ENCODE measurements around the gene GNPAT.

The GNPAT gene

DNA sequence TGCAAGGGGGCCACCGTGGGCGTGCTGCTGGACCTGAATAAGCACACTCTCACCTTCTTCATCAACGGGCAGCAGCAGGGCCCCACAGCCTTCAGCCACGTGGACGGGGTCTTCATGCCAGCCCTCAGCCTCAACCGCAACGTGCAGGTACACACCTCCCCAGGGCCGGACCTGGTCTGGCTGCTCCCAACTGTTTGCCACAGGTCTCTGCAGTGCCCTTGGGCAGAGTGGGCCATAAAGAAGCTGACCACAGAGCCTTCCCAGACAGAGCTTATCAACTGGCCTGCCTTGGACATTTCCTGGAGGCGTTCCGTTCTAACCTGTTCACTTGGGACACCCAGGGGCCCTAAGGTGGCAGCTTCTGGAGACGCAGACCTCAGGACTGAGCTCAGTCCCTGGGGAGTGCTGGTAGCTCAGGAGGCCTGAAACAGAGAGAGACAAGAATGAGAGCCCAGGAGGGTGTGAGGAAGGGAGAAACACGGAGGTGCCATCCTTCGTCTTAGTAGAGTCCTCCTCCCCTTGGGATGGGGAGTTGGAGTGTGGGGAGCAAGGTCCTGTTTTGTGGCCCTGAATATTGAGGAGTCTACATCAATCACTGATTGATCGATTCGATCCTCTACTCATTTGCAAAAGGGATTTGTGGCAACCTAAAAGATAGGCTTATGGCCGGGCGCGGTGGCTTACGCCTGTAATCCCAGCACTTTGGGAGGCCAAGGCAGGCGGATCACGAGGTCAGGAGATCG is 27.0 kb upstream of the GNPAT start:
- no peak for DNase-seq

DNA sequence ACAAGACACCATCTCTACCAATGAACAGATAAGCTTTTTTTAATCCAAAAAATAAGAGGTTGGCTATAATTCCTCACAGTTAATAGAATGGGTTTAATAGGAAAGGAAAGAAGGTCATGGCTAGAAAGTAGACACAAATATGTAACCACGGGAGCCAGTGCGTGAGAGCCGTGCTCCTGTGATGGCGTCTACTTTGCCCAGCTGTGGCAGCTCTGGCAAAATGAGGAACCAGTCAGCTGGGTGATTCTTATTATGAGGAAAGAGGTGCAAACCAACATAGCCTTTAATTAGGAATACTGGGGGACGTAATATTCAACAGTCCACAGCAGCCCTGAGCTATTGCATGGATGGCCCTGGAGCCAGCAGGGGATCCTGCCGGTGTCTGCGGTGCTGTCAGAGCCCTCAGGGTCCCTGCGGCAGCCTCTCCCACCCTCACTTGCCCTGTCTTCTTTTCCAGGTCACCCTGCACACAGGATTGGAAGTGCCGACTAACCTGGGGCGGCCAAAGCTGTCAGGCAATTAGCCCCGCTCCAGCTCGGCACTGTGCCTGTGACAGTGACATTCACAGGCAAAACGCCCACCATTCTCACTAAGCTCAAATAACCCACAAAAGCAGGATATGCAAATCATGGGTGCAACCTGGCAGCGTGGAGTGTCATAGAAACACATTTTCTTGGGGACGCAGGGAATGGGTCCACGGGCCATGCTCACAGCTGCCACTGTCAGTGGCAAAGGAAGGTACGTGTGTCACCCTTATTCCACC is 25.9 kb upstream of the GNPAT start:
- peak in 1 of 2 experiments; percentile 11 for DNase-seq

DNA sequence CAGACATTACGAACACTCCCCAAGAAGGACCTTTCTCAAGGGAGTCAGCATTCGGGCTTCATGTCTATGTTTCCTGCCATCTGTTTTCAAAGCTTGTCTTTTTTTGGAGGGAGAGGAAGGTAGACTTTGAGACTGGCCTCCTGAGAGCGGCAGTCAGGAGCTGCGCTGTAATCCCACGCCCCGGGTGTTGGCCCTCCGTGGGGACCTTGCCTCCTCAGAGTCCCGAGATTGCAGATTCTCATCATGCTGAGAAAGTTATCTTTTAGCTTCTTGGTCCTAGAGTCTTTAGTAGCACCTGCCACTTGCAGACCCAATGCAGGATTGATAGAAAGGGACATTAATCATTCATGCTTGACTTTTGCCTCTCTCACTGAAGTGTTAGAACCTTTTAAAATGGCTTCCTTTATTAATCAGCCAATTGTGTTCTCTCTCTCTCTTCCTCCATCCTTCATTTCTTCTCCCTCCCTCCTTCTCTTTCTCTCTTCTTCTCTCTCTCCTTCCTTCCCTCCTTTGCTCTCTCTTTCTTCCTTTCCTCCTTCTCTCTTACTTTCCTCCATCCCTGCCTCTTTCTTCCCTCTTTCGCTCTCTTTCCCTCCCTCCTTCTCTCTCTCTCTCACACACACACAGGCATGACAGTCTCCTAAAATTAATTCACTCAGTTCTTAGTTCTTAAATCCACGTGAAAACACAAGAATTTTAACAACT is 25.2 kb upstream of the GNPAT start:
- DNase-seq, result peak in 1 of 2 experiments; percentile 11

DNA sequence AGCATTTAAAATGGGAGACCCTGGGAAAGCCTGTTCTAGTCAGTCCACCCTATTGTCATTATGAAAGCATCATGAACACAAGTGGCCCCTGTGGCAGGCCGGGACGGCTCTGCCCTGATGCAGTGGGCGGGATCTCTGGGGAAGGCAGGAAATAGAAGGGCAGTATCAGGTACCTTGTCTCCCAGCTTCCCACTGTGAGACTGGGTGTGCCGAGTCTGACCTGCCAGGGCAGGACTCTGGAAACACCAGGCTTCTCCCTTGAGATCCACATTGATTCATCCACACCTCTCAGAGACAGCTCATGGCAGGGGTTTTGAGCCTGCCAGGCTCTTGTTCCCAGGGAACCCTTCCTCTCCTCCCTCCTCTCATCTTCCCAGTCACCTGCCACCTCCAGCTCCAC is 24.5 kb upstream of the GNPAT start:
- DNase-seq, result no peak

DNA sequence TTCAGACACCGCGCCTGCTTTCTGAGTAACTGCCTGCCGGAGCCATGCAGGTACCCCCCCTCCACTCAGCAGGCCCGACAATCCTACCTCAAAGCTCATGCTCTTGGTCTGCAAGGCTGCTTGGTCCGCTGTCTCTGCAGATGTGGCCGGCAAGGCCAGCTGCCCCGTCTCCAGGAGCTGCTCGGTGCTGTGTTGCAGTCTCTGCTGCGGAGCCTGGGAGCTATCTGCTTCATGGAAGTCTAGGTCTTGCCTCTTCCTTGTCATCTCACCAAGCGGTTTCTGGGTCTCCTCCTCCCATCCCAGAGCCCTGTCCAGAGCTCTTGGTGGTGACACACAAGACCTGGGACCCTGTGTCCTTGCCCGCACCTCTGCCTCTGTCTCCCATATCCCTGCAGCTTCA is 24.0 kb upstream of the GNPAT start:
- DNase-seq, result no peak

DNA sequence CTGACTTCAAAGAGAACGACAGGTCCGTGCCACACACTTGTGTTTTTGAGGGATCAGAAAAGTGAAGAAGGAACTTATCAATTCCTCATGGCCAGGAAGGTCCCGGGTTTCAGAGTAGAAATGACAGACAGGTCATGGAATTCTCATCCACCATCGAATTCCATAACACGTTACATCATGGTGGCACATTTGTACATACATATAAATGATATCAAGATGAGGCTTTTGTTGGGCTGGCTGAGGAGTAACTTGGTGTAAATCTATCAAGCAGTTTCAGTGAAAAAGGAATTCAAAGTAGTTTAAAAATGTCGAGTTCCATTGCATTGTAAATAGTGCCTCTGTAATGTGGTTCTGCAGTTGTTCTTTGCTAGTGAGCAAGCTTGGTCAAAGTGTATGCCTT is 22.9 kb upstream of the GNPAT start:
- DNase-seq, result no peak

DNA sequence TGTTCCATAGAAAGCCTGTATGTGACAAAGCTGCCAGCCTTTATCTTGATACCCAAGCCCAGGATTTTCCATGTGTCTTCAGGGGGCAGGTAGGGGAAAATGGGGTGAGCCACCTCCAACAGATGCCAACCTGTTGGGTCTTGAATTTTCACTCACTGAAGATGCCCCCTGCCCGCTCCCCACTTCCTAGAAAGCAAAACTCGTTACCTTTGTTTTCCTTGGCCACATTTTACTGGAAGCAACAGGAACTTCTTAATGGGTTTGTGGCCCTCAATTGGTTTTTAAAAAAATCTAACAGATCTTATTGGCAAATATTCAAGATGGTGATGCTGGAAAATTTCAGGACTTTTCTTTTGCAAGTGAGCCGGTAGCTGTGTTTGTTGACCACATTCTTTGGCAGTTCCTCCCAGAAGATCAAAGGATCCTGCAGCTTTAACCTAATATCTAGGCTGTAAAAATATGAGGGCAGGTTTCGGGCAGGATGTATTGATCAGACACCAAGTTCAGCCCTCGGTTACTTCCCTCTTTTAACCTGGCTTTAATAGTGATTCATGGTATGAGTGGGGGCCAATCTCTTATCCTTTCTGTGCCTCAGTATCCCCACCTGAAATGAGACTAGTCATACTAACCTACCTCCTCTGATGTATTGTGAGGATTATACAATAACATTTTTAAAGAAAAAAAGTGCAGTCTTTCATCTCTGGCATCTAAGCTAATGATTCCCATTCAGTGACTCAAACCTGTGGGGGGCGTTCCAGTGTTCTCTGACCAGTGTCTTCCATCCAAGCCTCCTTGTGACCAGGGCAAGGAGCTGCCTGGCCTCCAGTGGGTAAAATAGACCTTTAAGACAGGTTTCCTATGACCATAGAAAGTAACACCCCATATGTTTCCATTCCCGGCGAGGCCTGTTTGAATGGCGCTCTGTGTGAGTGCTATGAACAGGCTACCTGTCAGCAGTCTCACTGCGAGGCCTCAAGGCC is 21.3 kb upstream of the GNPAT start:
- DNase-seq, result no peak

DNA sequence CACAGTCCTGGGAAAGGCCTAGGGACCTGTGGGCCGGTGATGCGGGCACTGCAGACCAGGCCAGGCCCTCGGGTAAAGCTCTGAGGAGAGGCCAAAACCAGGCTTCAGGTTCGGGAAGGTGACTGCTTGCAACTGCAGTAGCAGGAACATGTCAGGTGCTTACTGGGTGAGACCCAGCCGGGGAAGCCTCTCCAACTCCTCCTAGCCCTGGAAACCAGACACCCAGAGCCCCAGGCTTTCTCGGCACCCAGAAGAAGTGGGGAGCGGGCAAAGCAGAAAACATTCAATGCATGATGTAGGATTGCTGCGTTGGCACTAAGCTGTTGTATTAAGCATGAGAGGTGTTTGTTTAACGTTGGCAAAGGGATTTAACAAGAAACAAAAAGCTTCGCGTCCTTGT is 20.2 kb upstream of the GNPAT start:
- DNase-seq, result no peak

DNA sequence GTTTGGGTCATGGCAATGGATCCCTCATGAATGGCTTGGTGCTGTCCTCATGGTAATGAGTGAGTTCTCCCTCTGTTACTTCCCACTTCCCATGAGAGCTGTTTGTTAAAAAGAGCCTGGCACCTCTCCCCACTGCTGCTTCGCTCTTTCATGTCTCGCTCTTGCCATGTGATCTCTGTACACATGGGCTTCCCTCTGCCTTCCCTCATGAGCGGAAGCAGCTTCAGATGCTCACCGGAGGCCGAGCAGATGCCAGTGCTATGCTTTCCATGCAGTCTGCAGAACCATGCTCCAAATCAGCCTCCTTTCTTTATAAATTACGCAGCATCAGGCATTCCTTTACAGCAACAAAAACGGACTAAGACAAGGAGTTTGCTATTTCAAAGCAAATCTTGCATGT is 14.9 kb upstream of the GNPAT start:
- no peak for DNase-seq

DNA sequence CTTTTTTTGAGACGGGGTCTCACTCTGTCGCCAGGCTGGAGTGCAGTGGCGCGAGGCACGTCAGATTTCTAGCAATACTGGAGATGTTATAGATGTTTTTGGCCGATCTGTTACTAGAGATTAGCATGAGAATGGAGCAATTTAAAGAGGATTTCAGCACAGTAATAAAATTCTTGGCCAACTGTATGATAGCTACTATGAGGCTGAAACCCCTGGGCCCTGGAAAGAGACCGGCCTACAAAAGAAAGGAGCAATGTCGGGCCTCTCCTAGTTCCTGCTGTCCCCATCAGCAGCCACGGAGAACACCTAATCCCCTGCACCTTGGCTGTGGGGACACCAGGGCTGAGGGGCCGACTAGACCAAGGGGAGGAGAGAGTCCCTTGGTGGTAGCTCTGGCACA is 9.5 kb upstream of the GNPAT start:
- no peak for DNase-seq

DNA sequence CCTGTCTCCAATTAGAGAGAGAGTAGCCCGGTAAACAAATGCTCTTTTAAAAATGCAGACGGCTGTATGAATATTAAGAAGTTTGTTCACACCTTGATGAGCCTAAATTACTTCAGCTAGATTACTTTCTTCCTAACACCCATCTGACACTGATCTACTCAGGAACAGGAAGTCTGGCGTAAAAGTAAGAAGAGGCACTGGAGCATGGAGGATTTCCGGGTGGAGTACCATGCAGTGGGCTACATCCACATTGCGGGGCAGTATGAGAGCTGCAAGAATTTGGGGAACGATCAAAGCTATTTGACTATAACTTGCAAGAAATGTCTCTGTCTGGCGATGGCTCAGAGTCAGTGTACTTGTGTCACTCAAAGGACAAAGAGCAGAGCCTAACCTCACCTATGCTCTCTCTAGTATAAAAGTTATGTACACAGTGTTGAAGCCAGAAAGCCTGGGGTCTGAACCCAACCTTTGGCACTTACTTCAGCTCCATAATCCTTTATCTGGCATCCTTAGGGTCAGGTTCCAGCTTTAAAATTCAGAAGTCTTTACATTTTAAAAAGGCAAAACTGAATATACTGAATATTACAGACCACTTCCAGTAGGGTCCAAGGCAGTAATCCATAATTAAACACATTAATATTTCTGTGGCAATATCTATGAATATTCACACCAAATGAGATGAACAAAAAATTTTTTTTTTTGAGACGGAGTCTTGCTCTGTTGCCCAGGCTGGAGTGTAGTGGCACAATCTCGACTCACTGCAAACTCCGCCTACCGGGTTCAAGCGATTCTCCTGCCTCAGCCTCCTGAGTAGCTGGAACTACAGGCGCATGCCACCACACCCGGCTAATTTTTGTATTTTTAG is 7.9 kb upstream of the GNPAT start:
- DNase-seq, result no peak

DNA sequence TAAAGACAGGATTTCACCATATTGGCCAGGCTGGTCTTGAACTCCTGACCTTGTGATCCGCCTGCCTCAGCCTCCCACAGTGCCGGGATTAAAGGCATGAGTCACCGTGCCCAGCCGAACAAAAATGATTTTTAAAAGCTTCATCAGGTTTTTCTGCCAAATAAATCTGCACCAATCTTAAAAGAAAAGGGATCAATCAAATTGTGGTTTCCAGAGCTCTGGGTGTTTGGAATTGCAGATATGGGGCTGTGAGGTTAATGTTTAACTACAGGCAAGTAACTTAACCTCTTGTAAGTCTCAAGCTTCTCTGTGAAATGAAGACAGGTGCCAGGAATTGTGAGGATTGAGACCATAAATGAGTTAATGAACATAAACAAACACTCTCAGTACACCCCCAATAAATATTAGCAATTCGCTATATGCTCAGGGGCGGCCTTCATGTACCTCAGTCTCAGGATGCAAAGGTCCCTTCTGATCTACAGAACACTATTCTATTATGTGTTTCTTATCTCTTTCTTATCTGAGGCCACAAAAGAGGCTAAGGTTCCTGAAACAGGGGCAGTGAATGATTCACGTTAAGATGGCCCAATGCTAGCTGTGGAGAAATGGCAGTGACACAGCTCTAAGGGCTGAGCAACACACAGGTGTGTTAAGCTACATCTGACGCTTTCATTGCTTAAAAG is 7.1 kb upstream of the GNPAT start:
- no peak for DNase-seq

DNA sequence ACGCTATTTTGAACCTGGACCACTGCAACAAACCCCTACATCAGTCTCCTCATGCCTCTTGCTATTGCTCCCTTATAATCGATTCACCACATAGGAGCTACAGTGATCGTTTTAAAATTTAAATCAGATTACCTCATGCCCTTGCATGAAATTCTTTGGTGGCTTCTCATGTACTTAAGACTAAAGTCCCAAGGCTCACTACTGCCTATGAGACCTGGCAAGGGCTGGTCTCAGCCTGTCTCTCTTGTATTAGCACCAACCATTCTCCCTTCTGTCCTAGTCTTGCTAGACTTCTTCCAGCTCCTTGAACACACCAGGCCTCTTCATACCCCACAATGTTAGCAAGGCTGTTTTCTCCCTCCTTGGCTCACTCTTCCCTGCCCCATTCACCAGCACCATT is 6.5 kb upstream of the GNPAT start:
- no peak for DNase-seq

DNA sequence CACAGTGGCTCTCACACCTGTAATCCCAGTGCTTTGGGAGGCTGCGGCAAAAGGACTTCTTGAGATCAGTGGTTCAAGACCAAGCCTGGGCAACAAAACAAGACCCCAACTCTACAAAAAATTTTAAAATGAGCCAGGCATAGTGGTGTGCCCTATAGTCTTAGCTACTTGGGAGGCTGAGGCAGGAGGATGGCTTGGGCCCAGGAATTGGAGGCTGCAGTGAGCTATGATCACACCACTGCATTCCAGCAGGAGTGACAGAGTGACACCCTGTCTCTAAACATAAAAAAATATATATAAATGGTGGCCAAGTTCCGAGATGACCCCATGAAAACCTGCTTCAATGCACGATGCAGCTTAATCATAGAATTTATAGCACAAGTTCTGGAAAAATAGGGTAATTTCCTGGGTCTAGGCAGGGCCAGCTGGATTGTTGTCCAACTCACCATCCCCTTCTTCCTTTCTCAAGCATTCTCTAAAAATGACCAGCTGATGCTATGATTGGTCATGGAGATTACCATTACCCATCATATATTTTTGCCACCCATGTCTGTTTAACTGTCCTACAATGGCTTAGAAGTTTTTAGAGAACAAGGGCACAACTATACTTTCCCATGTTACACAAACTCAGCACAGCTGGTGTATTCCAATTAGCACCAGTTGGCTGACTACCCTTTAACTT is 5.3 kb upstream of the GNPAT start:
- DNase-seq, result no peak

DNA sequence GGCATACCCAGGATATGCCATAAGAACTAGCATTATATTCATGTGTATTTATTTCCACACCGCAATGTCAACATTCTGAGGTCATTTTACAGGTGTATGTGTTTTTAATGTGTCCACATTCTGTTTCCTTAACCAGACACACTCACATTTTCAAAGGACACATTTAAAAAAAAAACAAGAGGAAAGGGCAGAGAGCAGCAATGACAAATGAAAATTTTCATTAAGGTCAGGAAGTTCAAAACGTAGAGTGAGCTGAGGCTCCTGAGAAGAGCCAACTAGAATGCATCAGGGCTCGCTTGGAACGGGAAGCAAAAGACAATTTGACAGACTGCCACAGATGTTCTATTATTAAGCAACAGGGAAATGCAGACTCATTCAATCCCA is 4.8 kb upstream of the GNPAT start:
- no peak for DNase-seq

DNA sequence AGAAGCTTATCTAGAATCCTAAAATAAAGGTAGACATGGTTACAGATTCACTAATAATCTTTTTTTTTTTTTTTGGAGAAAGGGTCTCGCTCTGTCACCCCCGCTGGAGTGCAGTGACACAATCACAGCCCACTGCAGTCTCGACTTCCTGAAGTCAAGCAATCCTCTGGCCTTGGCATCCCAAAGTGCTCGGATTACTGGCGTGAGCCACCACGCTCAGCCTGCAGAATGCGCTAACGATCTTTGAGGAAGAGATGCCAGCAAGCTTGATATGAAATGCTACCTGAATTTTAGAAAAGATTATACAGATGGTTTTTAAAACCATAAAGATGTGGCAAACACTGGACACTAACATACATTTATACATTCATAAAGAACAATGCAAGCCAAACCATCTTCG is 4.1 kb upstream of the GNPAT start:
- DNase-seq, result no peak

DNA sequence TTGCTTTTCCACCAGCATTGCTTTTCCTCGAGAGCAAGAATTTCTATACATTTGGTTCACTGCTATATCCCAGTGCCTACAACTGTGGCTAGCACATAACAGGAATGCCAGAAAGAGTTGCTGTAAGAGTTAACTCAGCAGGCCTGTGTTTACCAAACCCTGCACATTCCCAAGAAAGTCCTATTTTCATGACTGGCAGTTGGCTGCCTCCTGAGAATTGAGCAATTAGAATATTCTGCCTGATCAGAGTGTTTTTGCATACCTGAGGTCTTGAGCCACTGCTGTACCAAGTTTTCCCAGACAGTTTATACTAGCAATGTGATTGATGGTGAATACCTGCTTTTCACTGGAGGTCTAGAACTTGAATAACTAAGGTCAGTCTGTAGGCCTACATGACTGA is 2.7 kb upstream of the GNPAT start:
- DNase-seq, result no peak

DNA sequence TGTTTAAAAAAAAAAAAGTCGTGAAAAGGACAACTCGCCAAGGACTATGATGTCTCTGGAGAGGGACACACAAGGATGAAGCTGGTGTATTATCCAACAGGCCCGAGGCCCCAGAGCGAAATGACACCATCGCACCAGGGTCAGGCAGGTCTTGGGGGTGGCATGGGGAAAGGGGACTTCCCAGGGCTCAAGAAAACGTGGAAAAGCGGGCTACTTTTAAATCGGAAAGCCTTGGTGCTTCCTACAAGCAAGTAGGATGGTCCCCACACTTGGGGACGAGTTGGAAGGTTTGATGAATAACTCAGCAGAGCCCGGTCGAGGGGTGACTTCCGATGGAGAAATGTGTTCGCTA is 505 bp upstream of the GNPAT start:
- DNase-seq, result no peak

DNA sequence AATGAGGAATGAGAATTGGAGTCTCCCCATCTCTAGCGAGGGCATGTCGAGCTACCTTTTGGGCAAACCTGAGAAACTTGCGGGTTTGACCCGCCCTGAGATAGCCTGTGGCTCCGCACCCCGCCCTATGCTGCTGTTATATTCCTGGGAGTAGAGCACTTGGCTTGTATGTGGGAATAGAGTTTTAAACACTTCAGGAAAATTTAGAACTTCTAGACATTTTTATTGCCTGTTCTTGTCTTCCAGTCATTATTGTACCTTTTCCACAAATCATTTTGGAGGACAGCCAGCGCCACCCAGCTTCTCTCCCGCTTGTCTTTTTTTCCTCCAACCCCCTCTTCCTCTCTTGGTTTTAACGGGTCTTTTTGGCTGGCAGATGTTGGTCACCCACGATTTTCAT is 738 bp downstream of the GNPAT start:
- no peak for DNase-seq

DNA sequence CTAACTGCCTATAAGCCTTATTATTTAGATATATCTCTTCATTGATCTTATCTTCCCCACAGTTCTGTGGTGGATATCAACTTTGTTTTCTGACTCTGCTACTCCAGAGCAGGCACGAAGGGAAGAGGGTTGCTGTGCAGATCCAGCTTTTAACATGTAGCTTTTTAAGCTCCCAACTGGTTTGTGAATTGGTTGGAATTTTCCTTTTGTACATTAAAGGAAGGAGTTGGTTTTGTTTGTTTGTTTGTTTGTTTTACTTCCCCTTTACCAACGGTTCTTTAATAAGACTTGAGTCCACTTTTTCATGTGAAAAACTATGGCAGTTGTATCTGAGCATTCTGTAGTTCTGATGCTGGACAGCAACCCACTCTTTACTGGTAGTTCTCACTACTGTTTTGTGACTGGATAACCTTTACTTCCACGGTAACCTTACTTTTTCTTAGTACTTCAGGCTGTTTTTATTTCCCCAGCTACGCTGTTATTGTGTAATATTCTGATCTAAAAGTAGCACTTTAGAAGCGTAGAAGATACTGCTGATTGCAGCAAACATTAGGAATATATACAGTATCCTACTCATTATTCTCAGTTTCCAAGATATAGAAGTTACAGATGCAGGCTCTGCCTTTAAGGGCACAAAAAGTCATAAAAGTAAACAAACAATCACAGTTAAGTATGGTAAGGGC is 1.6 kb downstream of the GNPAT start:
- DNase-seq, result no peak
